WTC11 (cell line): ENCODE data around the gene FRMD4A. TPM values are rescaled to one million over a fixed set of nuclear protein-coding genes. Genes with fewer than 3 reads are reported as not detected.

Experiments used
- ATAC-seq: fragments of 200-7000 bp; cut with Tn5 transposase; 2 replicates; pipeline ENCODE4 v1.10.0; 2021; ENCODE audit warnings: mild to moderate bottlenecking, moderate library complexity
- CTCF ChIA-PET: fragments of 300-600 bp; sonication (Branson Sonifier 250); formaldehyde crosslinking; loops from one replicate; lab custom pipeline; 2021; ENCODE audit warnings: antibody characterized with exemption; lab: Charles Lee
- POLR2A ChIA-PET: fragments of 350-600 bp; sonication (Branson Sonifier 250); formaldehyde crosslinking; loops from one replicate; lab custom pipeline; 2021; ENCODE audit warnings: antibody characterized with exemption; lab: Charles Lee
- DNase-seq: peaks from one replicate; pipeline ENCODE4 v3.0.0; 2021; ENCODE audit warnings: low spot score
- H3K27ac Mint-ChIP-seq: 2 replicates; pipeline ENCODE4 v1.8.0; 2021; ENCODE audit warnings: mixed read lengths
- H3K27me3 Mint-ChIP-seq: 2 replicates; pipeline ENCODE4 v1.8.0; 2021; ENCODE audit warnings: low read depth, mild to moderate bottlenecking, moderate library complexity, mixed read lengths
- H3K36me3 Mint-ChIP-seq: 2 replicates; pipeline ENCODE4 v1.8.0; 2021; ENCODE audit warnings: mixed read lengths
- H3K4me1 Mint-ChIP-seq: 2 replicates; pipeline ENCODE4 v1.8.0; 2022; ENCODE audit warnings: mixed read lengths
- H3K4me3 Mint-ChIP-seq: 2 replicates; pipeline ENCODE4 v1.8.0; 2021; ENCODE audit warnings: mild to moderate bottlenecking, moderate library complexity, mixed read lengths
- H3K9me3 Mint-ChIP-seq: 2 replicates; pipeline ENCODE4 v1.8.0; 2021; ENCODE audit warnings: mixed read lengths
- CBFB ChIP-seq: sonication (generic); formaldehyde crosslinking; IDR thresholded peaks from 2 replicates; pipeline ENCODE4 v1.8.1; 2022; ENCODE audit warnings: mild to moderate bottlenecking, low read depth, missing genetic modification reagents
- E2F1 ChIP-seq: sonication (generic); formaldehyde crosslinking; IDR thresholded peaks from 2 replicates; pipeline ENCODE4 v1.8.0; 2022; ENCODE audit warnings: mild to moderate bottlenecking, missing genetic modification reagents
- FOXK1 ChIP-seq: sonication (generic); formaldehyde crosslinking; IDR thresholded peaks from 2 replicates; pipeline ENCODE4 v1.8.0; 2022; ENCODE audit warnings: mild to moderate bottlenecking, moderate library complexity, missing genetic modification reagents
- GABPB1 ChIP-seq: sonication (generic); formaldehyde crosslinking; IDR thresholded peaks from 2 replicates; pipeline ENCODE4 v1.8.1; 2023; ENCODE audit warnings: mild to moderate bottlenecking, missing genetic modification reagents
- IRF1 ChIP-seq: sonication (generic); formaldehyde crosslinking; IDR thresholded peaks from 2 replicates; pipeline ENCODE4 v1.8.0; 2023; ENCODE audit warnings: missing genetic modification reagents
- JUN ChIP-seq: sonication (generic); formaldehyde crosslinking; IDR thresholded peaks from 2 replicates; pipeline ENCODE4 v1.8.0; 2023; ENCODE audit warnings: mild to moderate bottlenecking, missing genetic modification reagents
- NFE2L1 ChIP-seq: sonication (generic); formaldehyde crosslinking; IDR thresholded peaks from 2 replicates; pipeline ENCODE4 v1.8.1; 2023; ENCODE audit warnings: missing genetic modification reagents
- NFYB ChIP-seq: sonication (generic); formaldehyde crosslinking; conservative IDR thresholded peaks from 2 replicates; pipeline ENCODE4 v1.8.0; 2022; ENCODE audit warnings: low read depth, missing genetic modification reagents
- NR3C1 ChIP-seq: sonication (generic); formaldehyde crosslinking; conservative IDR thresholded peaks from 2 replicates; pipeline ENCODE4 v1.8.1; 2023; ENCODE audit warnings: low read depth, mild to moderate bottlenecking, missing genetic modification reagents
- SMAD3 ChIP-seq: sonication (generic); formaldehyde crosslinking; IDR thresholded peaks from 2 replicates; pipeline ENCODE4 v1.8.0; 2022; ENCODE audit warnings: missing genetic modification reagents, mild to moderate bottlenecking, borderline replicate concordance
- SP1 ChIP-seq: sonication (generic); formaldehyde crosslinking; conservative IDR thresholded peaks from 2 replicates; pipeline ENCODE4 v1.8.1; 2022; ENCODE audit warnings: missing genetic modification reagents
- STAT6 ChIP-seq: sonication (generic); formaldehyde crosslinking; conservative IDR thresholded peaks from 2 replicates; pipeline ENCODE4 v1.8.1; 2023; ENCODE audit warnings: mild to moderate bottlenecking, low read depth, missing genetic modification reagents, moderate library complexity
- TEAD4 ChIP-seq: sonication (generic); formaldehyde crosslinking; IDR thresholded peaks from 2 replicates; pipeline ENCODE4 v1.8.0; 2022; ENCODE audit warnings: mild to moderate bottlenecking, missing genetic modification reagents
- USF1 ChIP-seq: sonication (generic); formaldehyde crosslinking; IDR thresholded peaks from 2 replicates; pipeline ENCODE4 v1.8.0; 2022; ENCODE audit warnings: mild to moderate bottlenecking, missing genetic modification reagents
- ZNF396 ChIP-seq: fragments of 250-450 bp; sonication (Bioruptor Pico); IDR thresholded peaks from 2 replicates; pipeline ENCODE4 v1.8.0; 2021; ENCODE audit warnings: mild to moderate bottlenecking, moderate library complexity, borderline replicate concordance
- ZNF423 ChIP-seq: fragments of 250-450 bp; sonication (Bioruptor Pico); IDR thresholded peaks from 2 replicates; pipeline ENCODE4 v2.1.2; 2022; ENCODE audit warnings: mild to moderate bottlenecking, moderate library complexity
- ZNF532 ChIP-seq: fragments of 250-450 bp; sonication (Bioruptor Pico); IDR thresholded peaks from 2 replicates; pipeline ENCODE4 v1.9.0; 2021; ENCODE audit warnings: mild to moderate bottlenecking, borderline replicate concordance
- total RNA-seq: library from RNA; stranded (reverse); gene quantifications from 3 replicates; pipeline ENCODE4 v1.2.3, GENCODE V29; 2021

Gene FRMD4A
- total RNA-seq, 1 experiment from 2014 or later = 35.5 TPM

GRCh38 chr10:13709931-13710650 is 620.6 kb downstream of the FRMD4A start (continued):
- TF ChIP-seq STAT6 (CRISPR knock-in tag) = no peak
- no peak for TF ChIP-seq NFYB
- TF ChIP-seq JUN (CRISPR knock-in tag) = no peak
- no peak for TF ChIP-seq ZNF423 (CRISPR knock-in tag)
- TF ChIP-seq CBFB (CRISPR knock-in tag) = no peak
- no peak for TF ChIP-seq ZNF396 (CRISPR knock-in tag)
- TF ChIP-seq FOXK1 = no peak
- TF ChIP-seq USF1 (CRISPR knock-in tag) = no peak
- TF ChIP-seq GABPB1 = no peak
- no peak for TF ChIP-seq NR3C1 (CRISPR knock-in tag)
- TF ChIP-seq SMAD3 (CRISPR knock-in tag) = no peak
- no peak for TF ChIP-seq SP1
- no peak for TF ChIP-seq TEAD4 (CRISPR knock-in tag)
- no peak for TF ChIP-seq ZNF532 (CRISPR knock-in tag)

- peaks cover 95% of the 10 kb centered on the region for H3K4me1 Mint-ChIP-seq
- CTCF ChIA-PET = interaction anchor here (0.7 to 4.7 kb wide), 4 partner anchors 10 to 54 kb away, joined by 3 to 16 read pairs (median 4); no protein-coding TSS in a partner anchor
- H3K4me3 Mint-ChIP-seq = peak overlapping the region; percentile 69
- no peaks in the 10 kb centered on the region for H3K27me3 Mint-ChIP-seq
- no peak for TF ChIP-seq E2F1 (CRISPR knock-in tag)
- no peak for TF ChIP-seq IRF1 (CRISPR knock-in tag)
- no peak for TF ChIP-seq NFE2L1
- TF ChIP-seq, all 79 proteins: peak for 0
- no peak for ATAC-seq
- Mint-ChIP-seq H3K36me3 (no peaks in the 10 kb centered on the region), H3K9me3 (no peaks in the 10 kb centered on the region), H3K27ac (peak overlapping the region; percentile 64)
- no peak for DNase-seq
- POLR2A ChIA-PET = no interaction called here
These were observed 622.3 kb downstream of the FRMD4A start for GRCh38 chr10:13708256-13708990.
